Stimulated activated CD4-positive, alpha-beta T cell treated with anti-CD3 and anti-CD28 coated beads, Interleukin-12 subunit alpha, Interleukin-12 subunit beta, amount 100 ng/mL, for 48 hours (primary cell): ENCODE measurements around the gene GPR176.
A peak's percentile ranks its signal among the peaks of the same experiment; 100 is the strongest.

ENCODE experiments used
- DNase-seq, 3 donors: peaks; one replicate each; pipeline ENCODE4 v3.0.0-alpha.2; 2020; ENCODE audit warnings: low read depth in 2 of 3, low spot score in 1 of 3

Gene GPR176

GRCh38 chr15:39892418-39892817, 27.6 kb downstream of the GPR176 start:
- no peak for DNase-seq

GRCh38 chr15:39890621-39891020, 29.4 kb downstream of the GPR176 start:
- DNase-seq = no peak

- no peak for DNase-seq
Measured at GRCh38 chr15:39889601-39890000, 30.5 kb downstream of the GPR176 start.

GRCh38 chr15:39888809-39889208, 31.3 kb downstream of the GPR176 start:
- DNase-seq = no peak

- DNase-seq = no peak
Measured at GRCh38 chr15:39888243-39888642, 31.8 kb downstream of the GPR176 start.

- DNase-seq = no peak
Measured at GRCh38 chr15:39887832-39888231, 32.2 kb downstream of the GPR176 start.

GRCh38 chr15:39887211-39887610, 32.9 kb downstream of the GPR176 start:
- no peak for DNase-seq

- DNase-seq = no peak
Measured at GRCh38 chr15:39886418-39886817, 33.6 kb downstream of the GPR176 start.

GRCh38 chr15:39885099-39885777, 34.8 kb downstream of the GPR176 start:
- DNase-seq = no peak

GRCh38 chr15:39884351-39884750, 35.7 kb downstream of the GPR176 start:
- no peak for DNase-seq

GRCh38 chr15:39882602-39883001, 37.5 kb downstream of the GPR176 start:
- no peak for DNase-seq

- no peak for DNase-seq
Measured at GRCh38 chr15:39881790-39882189, 38.3 kb downstream of the GPR176 start.

GRCh38 chr15:39880718-39881387, 39.2 kb downstream of the GPR176 start:
- no peak for DNase-seq

GRCh38 chr15:39878406-39878785, 41.7 kb downstream of the GPR176 start:
- DNase-seq = no peak

- peak in 2 of 3 donors; percentile 7 to 20 for DNase-seq
Measured at GRCh38 chr15:39874890-39875549, 45.0 kb downstream of the GPR176 start.

GRCh38 chr15:39873978-39874377, 46.1 kb downstream of the GPR176 start:
- DNase-seq = no peak

GRCh38 chr15:39870537-39870936, 49.5 kb downstream of the GPR176 start:
- no peak for DNase-seq

- no peak for DNase-seq
Measured at GRCh38 chr15:39869858-39870515, 50.1 kb downstream of the GPR176 start.

GRCh38 chr15:39869254-39869653, 50.8 kb downstream of the GPR176 start:
- DNase-seq = no peak

- DNase-seq = no peak
Measured at GRCh38 chr15:39868396-39868795, 51.7 kb downstream of the GPR176 start.

GRCh38 chr15:39864116-39864515, 56.0 kb downstream of the GPR176 start:
- DNase-seq = no peak

GRCh38 chr15:39860871-39861270, 59.2 kb downstream of the GPR176 start:
- DNase-seq = no peak
